IPS-18c (cell line): Measurements from ENCODE around the gene LSG1.
"Not testable (repeated sequence)": the region's sequence is repeated elsewhere in the genome, so short reads cannot be mapped to it uniquely, and the experiment has no call there.

Source experiments
- H3K4me3 ChIP-seq: 2 replicates; pipeline ENCODE4 v1.7.0; 2013; ENCODE audit warnings: low read depth, mild to moderate bottlenecking, low read length, moderate library complexity; ENCODE audit not compliant: insufficient read depth
- H3K9me3 ChIP-seq: one replicate; pipeline ENCODE4 v1.6.1; 2013; ENCODE audit warnings: mild to moderate bottlenecking, low read length, moderate library complexity; ENCODE audit not compliant: control insufficient read depth, insufficient read depth

The LSG1 gene

DNA sequence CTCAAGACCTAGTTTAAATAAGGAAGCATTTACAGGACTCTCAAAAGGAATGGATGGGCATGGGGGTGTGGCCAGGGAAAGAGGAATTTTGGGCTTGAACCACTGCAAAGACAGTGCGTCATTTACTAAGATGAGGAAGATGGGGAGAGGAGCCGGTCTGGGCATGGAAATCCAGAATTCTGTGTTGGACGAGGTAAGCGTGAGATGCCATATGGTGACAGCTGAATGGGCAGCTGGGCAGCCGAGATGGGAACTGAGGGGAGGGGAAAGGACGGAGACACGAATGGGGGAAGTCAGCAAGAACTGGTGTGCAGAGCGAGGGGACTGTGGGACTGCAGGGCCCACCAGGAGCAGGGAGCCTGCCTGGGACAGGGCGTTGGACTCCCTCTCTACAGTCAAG, 63.0 kb downstream of the LSG1 start:
- Histone ChIP-seq H3K9me3 (no peaks in the 10 kb centered on the region), H3K4me3 (no peak overlapping the region)

DNA sequence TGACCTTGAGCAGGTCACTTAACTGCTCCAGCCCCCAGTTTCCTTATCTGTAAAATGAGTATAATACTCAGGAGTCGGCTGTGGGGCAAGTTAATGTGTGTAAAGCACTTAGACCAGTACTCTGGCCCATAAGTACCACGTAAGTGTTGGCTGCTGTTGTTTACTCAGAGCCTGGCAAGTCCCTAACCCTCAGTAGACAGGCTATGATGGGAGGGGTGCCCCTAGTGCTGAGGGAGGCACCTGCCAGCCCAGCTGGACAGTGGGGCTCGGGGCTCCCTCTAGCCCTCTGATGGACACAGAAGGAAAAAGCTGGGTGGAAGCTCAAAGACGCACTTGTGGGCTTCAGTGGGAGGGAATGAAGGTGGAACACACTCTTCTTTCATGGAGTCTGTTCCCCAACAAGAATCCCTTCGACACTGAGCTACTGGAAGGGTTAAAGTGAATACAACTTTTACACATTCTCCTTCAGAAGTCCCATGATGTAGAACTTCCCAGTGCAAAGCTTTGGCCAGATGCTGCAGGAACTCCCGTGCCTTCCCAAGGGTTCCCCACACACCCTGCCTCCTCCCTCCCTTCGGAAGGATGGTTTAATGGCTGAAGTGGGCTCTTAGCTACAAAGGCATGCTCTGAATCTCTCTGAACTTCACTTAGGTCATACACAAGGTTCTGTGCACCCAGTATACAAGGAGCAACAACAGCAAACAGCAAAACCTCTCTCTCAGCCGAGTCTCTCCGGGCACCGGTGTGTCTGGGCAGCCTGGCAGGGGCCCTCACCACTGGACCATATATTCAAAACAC, 64.2 kb downstream of the LSG1 start:
- Histone ChIP-seq H3K9me3 (no peaks in the 10 kb centered on the region), H3K4me3 (no peak overlapping the region)

DNA sequence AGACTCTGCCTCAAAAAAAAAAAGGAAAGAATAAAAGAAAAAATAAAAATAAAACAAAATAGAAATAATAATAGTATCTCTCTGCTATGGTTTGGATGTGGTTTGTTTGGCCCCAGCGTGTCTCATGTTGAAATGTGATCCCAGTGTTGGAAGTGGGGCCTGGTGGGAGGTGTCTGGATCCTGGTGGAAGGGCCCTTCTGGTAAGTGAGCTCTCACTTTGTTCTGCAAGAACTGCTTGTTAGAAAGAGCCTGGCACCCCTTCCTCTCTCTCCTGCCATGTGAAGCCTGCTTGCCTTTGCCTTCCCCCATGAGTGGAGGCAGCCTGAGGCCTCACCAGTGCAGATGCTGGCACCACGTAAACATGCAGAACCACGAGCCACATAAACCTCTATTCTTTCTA, 65.0 kb downstream of the LSG1 start:
- Histone ChIP-seq H3K4me3 (no peak overlapping the region), H3K9me3 (no peaks in the 10 kb centered on the region)

DNA sequence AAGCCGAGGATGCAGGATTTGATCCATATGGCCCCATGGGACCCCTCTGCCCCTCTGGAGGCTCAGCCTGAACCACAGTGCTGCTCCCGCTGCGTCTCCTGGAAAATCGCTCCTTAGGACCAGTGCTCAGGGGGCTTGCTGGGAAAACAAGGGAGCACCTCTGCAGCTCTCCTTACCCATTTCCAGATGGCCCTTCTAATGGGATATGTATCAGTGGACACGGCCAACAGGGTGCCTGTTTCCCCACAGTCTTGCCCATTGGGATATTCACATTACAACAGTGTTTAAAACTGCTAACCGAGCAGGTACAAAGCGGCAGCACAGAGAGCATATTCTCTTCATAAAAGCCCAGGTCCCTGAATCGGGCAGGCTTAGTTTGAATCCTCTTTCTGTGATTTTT, 65.8 kb downstream of the LSG1 start:
- H3K4me3 ChIP-seq, result no peak overlapping the region
- H3K9me3 ChIP-seq, result no peaks in the 10 kb centered on the region

DNA sequence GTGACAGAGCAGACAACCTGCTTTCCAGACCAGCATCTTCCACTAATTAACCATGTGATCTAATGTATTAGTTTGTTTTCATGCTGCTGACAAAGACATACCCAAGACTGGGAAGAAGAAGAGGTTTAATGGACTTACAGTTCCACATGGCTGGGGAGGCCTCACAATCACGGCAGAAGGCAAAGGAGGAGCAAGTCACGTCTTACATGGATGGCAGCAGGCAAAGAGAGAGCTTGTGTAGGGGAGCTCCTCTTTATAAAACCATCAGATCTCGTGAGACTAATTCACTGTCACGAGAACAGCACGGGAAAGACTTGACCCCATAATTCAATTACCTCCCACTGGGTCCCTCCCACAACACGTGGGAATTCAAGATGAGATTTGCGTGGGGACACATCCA, 66.7 kb downstream of the LSG1 start:
- H3K4me3 ChIP-seq, H3K9me3 ChIP-seq: not testable (repeated sequence)

DNA sequence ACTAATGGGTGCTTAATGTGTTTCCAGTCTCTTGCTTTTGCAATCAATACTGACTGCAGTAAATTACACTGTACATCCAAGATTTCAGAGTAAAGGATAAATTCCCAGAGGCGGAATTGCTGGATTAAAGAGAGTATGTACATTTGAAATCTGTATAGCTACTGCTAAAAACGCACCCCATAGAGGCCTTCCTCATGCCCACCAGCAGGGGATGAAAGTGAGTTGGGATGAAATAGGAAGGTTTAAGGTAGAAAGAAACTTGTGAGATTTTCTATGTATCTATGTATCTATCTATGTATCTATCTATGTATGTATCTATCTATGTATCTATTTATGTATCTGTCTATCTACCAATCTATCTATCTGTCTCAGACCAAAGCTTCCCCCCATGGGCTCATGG, 67.2 kb downstream of the LSG1 start:
- H3K9me3 ChIP-seq, result no peaks in the 10 kb centered on the region

DNA sequence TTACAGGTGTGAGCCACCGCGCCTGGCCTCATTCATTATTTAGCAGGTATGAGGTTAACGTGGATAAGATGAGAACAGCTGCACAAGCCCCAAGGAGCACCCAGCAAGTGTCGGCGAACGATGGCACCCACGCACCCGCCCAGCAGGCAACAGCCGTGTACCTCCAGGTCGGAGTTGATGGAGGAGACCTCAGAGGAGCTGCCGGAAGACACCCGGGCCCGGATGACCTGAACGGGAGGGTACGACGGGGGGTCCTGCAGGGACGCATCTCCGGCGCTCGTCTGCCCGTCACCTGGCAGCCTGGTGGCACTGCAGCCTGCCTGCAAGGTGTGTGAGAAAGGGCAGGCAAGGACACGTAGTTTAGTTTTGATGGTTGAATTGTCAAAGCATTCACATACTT, 67.9 kb downstream of the LSG1 start:
- H3K9me3 ChIP-seq, result no peaks in the 10 kb centered on the region
- no peak overlapping the region for H3K4me3 ChIP-seq

More for the DNA sequence above, 67.2 kb downstream of the LSG1 start:
- H3K4me3 ChIP-seq, result no peak overlapping the region

DNA sequence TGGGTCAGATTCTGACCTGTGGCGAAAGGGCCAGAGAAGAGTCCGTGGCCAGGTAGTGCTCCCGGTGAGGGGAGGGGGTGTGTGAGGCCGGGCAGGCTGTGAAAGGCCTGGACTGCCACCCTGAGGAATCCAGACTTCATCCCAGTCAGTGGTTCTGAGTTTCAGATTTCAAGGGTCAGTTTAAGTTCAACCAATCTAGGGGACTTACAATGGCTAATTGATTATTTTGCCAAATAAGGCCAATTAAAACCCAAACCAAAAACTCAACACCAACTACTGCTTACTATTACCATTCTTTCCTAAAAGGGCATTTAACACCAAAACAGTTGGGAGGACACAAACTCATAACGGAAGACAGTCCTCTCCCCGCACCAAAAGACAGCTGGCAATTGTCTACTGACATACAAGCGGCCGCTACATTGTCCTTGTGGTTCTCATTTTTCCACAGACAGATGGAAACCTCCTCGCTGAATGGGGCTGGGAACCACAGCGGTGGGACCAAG, 69.3 kb downstream of the LSG1 start:
- Histone ChIP-seq H3K9me3 (no peaks in the 10 kb centered on the region), H3K4me3 (no peak overlapping the region)

DNA sequence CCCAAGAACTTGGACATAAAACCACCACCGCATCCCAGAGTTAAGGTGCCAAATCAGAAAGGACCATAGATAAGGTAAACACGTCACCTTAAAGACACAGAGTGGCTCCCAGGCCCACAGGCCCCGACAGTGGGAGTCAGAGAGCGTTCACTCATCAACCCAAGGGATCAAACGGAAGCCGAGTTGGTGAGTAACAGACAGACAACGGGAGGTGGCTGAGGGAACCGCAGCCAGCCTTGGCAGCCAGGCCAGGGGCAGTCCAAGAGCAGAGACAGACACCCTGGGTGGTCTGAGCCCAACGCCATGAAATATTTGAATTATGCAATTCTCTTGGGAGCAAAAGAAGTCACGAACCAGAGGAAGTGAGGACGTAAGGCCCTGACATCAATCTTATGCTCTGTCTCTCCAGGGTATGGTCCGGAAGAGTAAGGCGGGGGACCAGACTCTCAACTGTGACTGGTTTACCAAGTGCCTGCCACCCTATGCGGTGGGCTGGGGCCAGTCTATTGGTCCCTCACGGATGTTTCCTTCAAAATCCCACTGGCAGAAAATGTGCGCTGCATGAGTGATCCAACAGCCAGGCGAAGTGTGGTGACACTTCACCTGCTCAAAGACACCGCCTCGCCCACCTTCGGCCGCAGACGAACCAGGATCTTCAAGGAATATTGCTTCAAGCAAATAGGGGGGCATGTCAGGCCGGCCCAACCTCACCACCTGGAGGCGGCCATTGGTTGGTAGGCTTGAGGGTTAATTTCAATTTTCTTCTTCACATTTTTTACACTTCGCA, 73.0 kb downstream of the LSG1 start:
- H3K4me3 ChIP-seq, result no peak overlapping the region
- H3K9me3 ChIP-seq, result no peaks in the 10 kb centered on the region

DNA sequence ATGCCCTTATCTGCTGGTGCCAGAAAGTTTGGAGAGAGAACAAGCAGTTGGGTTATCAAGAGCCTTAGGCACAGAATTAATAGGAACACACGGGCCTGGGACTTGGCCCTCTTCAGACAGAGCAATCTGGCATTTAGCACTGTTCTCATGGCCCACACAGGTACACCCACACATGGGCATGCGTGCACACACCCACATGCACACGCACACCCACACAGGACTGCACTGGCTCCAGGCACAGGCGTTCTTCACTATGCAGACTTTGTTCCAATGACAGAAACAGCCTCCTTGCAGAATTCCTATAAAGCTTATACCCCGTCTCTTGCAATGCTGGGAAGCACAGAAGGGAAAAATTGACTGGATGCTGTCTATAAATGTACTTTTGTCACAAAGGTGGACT, 75.1 kb downstream of the LSG1 start:
- H3K4me3 ChIP-seq, result no peak overlapping the region
- no peaks in the 10 kb centered on the region for H3K9me3 ChIP-seq

DNA sequence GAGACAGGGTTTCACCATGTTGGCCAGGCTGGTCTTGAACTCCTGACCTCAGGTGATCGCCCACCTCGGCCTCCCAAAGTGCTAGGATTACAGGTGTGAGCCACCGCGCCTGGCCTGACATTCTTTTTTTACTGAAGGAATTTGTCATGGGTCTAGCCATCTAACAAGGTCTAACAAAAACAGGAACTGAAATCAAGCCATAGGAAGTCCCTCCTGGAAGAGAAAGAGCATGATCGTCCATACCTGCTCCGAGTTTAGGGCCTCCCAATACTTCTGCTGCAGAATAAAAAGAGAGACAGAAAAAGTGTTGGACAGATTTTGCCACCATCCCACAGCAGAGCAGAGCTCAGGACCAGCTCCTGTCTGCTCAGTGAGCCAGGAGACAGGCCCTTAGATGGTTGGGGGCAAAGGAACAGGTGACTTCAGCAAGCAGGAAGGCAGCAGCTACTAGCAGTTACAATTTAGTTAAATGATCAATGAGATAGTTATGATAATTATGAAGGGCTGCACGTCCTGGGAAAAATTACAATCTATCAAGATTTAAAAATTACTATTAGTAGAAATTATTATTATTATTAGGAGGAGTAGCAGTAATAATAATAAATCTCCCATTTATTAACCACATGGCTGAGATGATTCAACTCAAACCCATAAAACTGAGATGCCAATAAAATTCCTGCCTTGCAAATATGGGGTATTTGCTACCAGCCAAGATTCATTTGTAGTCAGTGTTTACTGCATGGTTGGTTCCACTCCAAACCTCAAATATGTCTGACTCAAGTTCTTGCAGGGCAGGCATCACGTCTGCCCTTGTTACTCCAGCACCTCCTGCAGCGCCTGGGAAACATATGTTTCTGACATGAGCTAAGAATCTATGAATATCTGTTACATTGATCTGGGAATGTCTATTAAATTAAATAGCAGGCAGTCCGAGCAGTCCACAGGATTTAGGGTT, 78.9 kb downstream of the LSG1 start:
- no peak overlapping the region for H3K4me3 ChIP-seq
- H3K9me3 ChIP-seq, result no peaks in the 10 kb centered on the region
